Pulmonary artery endothelial cell (primary cell): ENCODE results near the gene GRM7. TPM values are rescaled to one million over a fixed set of nuclear protein-coding genes. Genes with fewer than 3 reads are reported as not detected.

Experiments
- DNase-seq: peaks from one replicate; pipeline ENCODE4 v3.0.0-alpha.2; 2011; ENCODE audit warnings: low read depth, low spot score
- total RNA-seq: library from RNA; depleted of rRNA; stranded (reverse); fragments of >200 nt; gene quantifications from 2 replicates; pipeline ENCODE4 v1.2.3, GENCODE V29; 2014

The GRM7 gene
- total RNA-seq, 1 donor from 2014 or later, result not detected

DNA sequence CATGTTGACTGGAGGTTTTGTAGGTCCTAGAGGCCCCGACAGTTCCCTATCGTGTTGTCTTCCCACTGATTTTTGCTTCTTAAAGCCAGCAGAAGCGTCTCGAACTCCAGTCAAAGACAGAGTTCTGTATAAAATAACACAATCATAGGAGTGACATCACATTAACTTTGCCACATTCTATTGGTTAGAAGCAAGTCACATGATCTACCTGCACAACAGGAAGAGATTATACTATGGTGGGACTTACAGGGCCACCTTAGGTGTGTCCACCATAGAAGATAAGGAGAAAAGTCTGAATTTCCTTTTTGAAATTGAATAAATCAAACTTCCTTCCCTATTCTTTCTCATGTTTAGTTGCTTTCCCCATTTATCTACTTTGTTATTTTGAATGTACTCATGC lies 365.5 kb downstream of the GRM7 start:
- no peak for DNase-seq

DNA sequence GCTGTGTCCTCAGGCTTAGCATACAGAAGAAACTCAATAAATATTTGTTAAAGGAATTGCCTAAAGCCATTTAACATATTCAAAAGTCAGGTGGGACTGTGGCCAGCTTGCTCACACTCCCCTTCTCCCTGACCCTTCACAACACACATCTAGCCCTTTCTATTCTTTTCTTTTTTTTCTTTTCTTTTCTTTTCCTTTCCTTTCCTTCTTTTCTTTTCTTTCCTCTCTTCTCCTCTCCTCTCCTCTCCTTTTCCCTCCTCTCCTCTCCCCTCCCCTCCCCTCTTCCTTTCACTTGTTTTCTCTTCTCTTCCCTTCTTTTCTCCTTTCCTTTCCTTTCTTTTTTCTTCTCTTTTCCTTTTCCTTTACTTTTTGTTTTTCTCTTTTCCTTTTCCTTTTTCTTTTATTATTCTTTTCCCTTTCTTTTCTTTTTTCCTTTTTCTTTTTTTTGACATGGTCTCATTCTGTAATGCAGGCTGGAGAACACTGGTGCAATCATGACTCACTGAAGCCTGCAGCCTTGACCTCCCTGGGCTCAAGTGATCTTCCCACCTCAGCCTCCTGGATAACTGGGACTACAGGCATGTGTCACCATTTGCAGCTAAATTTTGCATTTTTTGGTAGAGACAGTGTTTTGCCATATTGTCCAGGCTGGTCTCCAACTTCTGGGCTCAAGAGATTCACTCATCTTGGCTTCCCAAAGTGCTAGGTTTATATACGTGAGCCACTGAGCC lies 377.8 kb downstream of the GRM7 start:
- no peak for DNase-seq

DNA sequence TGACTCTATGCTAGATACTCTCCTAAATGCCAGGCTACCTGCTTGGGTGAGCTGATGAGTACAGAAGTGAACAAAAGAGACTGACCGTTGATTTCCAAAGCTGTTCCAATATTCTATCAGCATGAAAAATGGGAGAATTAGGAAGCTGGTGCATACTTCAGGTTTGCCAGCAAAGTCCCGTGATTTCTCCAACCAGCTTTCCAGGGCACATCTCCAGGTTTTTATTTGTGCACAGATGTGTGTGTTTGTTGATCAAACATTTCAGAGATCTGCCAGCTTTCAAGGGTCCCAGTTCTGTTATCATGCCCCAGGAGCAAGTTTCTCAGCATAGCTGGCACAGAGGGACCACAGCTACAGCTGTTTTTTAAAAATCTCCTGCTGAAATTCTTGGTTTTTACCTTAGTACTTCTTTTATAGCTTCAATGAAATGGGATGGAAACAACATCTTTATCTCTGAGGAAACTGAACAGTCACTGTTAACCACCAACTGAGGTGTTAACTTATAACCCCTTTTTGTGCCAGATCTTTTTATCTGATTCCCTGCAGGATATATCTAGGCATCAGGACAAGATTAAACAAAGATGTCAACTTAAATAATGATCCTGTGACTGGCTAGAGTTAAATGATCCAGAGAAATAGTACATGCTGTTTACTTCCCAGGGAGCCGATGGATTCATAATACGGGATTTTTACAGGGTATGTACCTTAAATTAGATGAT lies 380.8 kb downstream of the GRM7 start:
- no peak for DNase-seq

DNA sequence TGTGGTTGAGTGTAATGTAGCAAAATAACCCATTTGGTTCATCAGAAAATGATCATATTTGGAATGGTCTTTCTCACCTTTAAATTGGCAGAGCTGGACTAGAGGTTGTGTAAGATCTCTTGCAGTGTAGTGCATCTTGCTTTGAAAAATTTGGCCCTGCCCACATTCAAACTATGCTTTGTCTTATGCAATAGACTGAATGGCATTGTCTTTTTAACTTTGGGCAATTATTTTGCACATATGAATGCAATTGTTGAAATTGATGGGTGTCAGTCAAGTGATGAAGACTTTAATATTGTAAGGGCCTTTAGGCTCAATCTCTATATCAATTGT lies 381.4 kb downstream of the GRM7 start:
- DNase-seq, result no peak

DNA sequence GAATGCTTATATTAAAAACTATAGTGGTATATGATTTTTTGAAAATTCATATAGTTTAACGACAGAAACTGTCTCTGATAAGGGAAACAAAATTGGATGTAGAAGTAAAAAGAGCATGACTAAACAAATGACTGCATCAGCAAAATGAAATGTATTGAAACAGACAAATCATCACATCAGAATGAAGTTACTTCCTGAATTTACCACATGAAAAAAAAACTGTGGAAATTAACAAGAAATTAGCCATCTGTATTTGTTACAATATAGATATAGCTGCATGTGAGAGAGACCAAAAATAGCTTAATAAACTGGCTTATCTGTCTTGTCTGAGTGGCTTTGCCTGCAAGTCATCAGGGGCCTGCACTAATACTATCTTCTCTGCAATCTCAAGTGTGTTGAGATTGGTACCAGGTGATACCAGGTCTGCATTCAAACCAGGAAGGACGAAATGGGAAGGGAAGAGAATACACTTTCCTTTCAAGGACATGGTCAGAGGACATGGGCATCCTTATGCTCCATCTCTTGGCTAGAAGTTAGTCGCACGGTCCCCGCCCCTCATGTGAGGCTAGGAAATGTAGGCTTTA lies 388.7 kb downstream of the GRM7 start:
- no peak for DNase-seq

DNA sequence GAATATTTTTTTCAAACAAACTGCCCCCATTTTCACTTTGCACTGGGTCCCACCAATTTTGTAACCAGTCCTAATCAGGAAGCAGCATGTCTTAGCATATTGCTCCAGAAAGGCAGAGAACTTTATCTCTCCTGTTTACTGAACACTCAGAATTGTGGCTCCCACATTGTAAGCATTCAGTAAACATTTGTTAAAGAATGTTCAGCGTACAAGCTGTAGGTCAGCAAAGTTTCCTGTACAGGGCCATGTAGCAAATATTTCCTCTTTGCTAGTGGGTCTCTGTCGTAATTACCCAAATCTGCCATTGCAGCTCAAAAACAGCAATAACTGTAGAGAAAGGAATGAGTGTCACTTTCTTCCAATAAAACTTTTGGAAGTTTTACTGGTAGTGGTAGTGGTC lies 393.3 kb downstream of the GRM7 start:
- DNase-seq, result no peak

DNA sequence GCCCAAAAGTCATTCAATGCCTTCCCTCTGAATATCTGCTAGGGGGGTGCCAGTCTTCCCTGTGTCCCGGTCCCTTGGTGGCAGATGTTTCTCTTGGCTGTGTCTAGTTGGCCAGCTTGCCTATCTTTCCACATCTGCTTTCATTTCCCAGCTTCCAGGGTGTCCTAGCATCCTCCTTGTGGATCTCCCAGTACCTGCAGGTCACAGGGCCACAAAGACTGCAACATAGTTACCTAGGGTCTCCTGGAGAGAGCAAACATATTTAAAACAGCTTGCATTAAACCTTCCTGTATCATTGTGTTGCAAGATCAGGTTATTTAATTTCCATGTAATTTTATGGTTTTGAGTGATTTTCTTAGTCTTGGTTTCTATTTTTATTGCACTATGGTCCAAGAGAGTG lies 400.1 kb downstream of the GRM7 start:
- DNase-seq, result no peak

DNA sequence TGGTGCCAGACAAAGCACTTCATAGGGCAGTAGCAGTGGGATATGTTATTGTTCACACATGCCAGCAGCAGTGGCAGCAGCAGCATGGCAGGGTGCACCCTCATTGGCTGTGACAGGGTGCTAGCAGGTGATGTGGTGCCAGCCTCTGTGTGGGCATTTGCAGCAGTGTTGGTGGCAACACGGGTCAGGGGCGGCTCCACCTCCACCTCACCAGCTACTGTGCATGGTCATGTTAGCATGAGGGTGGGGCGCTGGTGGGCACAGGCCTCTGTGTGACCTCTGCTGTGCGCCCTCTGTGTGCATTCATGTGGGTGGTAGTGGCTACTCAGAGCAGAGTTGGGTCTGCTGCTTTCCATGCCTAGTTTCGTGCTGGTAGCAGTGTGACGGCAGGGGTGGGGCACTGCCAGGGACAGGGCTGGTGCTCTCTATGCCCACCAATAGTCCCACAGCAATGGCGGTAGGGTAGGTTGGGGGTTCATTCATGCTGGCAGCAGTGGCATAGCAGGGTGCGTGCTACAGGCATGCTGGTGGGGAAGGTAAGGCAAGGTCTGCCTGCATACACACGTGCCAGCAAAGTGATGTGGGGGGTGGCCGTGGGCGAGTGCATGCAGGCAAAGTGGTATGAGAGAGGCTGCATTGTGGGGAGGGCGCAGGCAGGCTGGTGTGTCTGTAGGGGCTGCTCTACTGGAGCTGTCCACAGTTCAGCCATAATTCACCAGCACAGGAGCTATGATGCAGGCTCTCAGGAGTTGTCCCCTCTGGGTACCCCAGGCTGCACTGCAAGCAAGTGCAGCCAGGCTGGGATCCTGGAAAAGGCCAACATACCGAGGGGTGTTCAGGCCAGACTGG lies 402.7 kb downstream of the GRM7 start:
- DNase-seq, result no peak

DNA sequence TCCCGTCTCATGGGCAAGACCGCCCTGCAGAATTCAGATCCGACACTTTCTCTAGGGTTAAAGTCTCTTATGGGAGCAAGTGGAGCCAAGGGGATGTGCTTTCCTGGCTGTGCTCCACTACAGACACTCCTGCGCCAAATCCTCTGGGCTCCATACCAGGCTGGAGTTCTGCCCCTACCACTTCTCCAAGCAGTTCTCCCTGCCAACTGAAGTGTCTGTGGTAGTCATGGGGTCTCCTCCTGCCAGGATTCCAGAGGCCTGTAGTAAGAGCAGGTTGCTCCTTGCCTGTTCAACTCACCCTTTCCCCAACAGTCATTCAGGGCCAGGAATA lies 403.2 kb downstream of the GRM7 start:
- DNase-seq, result no peak

DNA sequence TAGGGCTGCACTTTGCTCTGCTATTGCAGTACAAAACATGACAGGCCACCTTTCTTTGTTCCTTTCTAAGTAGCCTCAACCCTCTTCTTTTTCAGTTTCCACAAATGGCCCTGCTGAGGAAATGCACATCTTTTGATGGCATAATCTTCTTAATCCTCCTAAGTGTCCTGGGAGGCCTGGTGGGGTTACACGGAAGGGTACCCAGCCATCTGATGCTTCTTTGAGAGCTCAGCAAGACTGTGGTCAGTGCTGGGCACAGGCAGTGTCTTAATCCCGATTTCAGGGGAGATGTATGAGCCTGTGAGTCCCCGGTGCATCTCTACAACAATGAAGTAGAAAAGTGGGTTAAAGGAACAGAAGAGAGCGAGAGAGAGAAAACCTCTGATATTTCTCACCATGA lies 404.8 kb downstream of the GRM7 start:
- DNase-seq, result no peak

DNA sequence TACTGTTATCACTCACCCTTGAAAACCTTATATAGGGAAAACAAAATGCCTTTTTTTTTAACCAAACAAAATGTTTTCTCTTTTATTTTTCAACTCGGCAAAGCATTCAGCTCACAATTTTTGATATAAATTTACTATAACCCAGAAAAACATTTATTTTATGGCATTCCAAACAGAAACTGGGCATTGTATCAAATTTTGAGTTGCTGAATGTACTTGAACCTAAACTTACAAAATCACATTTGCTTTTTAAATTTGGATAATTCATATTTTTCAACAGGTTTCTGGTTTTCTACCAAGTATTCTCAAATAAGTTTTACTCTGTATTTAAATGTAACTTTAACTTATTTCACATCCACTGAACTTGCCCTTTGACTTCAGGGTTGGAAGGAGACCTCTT lies 405.6 kb downstream of the GRM7 start:
- no peak for DNase-seq

DNA sequence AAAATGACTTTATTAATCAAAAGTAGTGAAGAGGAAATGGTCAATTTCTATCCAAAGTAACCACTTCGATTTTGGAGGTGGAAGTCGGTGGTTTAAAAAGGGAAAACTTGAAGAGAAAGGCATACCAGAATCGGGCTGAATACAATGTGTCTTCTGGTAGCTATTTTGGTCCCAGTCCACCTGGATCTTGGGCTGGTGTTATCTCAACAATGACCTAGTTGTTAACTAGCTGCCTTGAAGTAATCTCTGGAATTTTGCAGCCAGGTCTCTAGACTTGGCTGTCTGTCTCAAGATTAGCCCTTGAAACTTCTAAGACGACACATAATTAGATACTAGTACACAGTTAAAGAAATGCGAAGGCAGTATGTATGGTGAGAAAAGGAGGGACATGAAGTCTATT lies 409.8 kb downstream of the GRM7 start:
- DNase-seq, result no peak

DNA sequence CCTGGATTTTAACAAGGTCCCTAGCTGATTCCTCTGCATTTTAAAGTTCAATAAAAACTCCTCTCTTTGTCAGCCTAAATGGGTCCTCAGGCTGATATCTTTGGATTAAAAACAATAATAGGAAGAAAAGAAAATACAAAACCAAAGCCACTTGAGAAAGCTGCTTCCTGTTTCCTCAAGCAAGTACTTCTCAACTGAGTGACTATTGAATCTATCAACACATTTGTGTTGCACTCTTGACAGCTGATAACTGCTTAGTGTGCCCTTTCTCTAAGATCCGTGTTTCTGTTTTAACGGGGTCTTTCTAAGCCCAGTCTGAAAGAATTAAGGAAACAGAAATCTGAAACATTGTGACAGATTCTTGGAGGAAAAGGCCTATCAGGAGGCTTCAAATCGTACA lies 410.7 kb downstream of the GRM7 start:
- DNase-seq, result no peak

DNA sequence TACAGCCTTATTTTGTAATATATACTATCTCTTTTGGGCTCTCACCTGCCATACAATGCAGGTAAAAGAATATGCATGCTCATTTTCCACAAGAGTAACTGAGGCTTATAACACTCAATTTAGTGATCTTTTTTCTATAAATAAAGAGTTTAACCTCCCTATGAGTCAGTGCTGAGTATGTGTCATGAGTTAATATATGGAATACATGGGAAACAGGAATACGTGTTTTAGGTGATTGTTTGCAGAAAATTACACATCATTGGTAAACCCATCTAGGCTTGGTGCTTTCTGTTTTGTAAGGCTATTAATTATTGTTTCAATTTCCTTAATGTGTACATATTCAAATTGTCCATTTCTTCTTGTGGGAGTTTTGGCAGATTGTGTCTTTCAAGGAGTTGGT lies 411.3 kb downstream of the GRM7 start:
- DNase-seq, result no peak

DNA sequence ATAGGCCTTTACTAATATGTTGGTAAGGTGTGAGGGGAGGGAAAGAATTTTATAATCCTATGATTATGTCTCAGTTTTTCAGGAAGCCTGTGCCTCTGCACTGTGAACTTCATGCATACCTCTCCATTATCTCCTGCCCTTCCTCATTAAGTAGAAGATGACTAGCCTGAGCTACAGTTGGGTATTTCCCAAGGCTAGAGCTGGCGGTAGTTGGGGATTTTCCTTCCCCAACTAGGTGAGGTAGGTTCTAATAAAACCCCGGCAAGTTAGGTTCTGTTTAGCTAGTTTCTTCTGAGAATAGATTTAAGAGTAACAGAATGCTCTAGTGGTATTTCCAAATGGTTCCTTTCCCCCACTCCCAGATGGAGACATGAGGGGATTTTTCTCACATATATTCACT lies 414.5 kb downstream of the GRM7 start:
- no peak for DNase-seq

DNA sequence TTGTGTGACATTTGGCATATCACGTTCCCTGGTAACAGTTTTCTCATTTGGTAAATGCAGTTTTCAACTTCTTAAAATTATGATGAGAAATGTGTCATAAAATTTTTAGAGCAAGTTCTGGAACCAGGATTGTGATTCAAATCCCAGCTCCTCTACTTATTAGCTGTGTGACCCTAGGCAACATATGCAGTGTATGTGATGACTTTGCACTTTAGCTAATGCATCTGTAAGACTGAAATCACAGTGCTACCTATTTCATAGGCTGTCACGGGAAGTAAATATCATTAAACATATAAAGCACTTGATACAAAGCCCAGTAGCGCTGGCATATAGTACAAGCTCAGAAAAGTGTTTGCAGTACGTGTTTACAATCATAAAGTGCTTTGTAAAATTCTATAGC lies 419.4 kb downstream of the GRM7 start:
- DNase-seq, result no peak

DNA sequence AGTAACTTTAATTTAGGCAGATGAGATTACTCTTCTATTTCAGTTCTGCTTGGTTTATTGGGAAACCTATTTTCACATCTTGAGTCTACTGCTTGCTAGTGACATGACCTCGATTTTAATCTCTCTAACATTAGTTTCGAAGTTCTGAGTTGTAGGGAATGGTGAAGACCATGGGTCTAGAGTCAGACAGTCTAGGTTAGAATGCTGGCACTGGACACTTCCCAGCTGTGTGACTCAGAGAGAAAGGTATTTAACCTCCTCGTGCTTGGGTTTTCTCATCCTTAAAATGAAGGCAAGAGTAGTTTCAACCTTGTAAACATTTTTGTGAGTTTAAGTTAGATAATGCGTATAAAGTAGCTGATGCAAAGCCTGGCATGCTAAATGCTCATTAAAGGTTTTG lies 422.1 kb downstream of the GRM7 start:
- no peak for DNase-seq

DNA sequence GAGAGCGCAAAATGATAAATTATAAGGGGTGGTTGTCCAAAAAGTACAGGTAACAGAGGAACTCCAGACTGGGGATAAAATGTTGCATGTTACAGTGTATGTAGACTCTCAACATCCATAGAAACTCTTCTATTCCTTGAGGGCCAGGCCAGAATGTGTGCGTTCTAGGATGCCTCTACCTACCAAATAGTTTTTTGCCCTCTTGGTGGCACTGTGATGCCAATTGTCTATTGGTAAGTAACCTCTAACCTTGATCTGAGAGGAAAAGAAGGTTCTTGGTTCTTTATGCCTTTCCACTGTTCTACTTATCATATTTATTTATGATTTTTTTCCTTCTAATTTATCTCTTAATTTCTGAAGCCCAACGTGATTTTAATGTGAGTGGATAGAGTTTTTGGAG lies 424.6 kb downstream of the GRM7 start:
- DNase-seq, result no peak

DNA sequence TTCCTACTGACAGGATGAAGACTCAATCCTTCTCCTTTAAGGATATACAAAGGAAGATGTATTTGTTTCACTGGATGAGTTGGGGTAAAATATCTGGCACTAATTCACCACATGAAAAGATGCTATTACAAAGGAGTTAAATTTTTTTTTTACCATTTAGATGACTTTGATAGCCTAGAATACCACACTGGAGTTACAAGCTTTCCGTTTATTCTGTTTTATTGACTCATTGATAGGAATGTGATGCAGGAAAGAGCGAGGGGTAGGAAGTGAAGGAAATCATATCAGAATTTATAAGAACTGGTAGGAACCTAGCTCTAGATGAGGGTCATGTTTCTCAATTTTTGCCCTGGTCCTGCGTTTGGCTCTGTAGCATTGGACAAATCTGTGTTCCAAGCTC lies 427.2 kb downstream of the GRM7 start:
- no peak for DNase-seq

DNA sequence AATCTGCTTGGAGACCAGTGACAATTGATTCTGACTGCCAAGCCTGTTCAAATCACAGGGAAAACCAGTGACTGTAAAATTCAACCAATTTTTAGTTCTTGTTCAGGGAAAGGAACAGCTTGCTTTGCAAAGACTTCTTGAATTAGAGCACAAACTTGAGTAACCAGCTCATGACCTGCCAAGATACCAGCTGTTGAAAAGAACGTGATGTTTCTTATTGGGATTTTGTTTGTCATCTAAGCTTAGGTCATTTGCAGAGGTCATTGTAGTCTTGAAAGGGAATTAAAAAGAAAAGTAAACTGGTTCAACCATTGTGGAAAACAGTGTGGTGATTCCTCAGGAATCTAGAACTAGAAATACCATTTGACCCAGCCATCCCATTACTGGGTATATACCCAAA lies 428.2 kb downstream of the GRM7 start:
- no peak for DNase-seq

DNA sequence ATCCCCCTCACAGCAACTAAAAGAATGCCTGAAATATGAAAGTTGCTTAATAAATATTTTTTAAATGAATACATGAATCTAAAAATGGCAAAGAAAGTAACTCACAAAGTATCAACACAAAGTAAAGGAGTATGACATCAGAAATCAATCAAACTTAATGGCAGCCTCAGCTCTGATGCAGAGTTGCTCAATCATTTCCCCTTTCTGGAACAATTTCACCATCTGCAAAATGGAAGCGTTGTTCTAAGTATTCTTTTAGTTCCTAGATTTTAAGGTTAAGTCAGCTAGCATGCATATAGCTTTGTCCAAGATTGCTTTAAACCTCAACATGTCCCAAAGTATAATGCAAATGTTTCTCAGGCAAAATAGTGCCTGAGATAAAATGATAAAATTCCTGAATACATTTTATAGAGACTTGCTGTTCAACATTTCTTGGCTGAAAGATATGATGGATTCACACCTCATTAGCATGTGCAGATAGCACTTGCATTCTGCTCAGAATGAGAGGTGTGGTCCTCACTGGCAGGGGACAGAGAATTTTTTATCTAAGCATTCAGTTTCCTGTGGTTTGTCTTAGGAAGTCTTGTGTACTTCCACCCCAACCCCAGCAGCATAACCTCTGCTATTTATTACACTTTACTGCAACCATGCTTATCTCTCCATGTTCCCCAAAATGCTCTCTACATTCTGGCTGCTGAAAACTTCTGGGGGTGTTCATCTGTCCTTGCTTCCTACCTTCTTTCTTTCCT lies 429.3 kb downstream of the GRM7 start:
- DNase-seq, result no peak

DNA sequence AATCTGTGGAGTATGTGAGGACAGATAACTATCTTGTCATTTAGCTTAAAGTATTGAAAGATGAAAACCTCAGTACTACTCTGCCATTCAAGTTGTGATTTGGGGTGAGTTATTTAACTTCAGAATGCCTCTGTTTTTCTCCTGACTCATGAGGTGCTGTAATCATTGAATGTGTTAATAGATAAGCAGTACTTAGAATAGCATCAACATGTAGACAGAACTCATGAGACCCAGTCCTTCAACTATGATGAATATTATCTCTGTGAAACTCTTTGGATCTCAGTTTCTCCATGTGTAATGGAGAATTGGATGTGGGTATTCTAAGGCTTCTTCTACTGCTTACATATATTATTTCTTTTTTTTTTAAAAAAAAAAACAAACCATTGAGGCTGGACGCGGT lies 431.4 kb downstream of the GRM7 start:
- DNase-seq, result no peak
